ENCODE measurements around the gene FRS3.

DNA sequence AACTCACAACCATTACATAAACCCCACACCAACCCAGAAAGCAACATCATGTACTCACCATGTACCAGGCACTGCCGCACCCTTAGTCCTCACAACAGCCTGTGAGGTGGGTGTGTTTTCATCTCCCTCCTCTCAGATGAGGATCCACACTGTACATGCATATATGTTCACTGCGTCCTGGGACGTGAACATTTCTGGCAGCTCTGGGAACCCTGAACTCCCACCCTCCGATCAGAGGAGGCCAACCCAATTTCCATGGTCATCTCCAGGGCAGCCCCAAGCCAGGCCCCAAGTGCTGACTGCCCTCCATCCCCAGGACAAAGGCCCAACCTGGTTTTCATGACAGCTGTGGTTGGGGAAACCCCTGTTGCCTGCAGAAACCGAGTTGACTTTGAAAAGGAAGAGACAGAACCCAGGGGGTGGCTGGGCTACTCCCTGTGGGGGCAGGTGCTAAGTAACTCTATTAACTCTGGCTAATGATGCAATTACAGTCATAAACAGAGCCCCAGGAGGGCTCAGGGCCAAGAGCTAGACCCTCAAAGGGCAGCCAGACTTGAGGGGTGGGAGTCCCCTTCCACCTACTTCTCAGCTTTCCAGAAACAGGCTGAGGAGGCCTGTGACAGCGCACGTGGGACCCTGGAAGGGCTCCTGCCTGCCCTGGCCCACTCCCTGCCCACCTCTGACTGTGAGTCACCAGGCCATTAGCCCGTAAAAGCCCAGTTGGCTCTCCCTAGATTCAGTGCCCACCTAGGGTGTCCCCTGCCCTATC, 46.9 kb downstream of the FRS3 start:
- TF ChIP-seq CTCF (IDR thresholded peaks at IDR 0.05) (no peak), POLR2A (IDR thresholded peaks at IDR 0.05) (no peak)

All from adrenal gland (tissue), 5 donors.